HG03354 (cell line): ENCODE measurements around the gene BRCC3.

ENCODE experiments used
- ATAC-seq: cut with Tn5 transposase; IDR thresholded peaks from one replicate; pipeline ENCODE4 v1.9.1; 2021; ENCODE audit warnings: mild to moderate bottlenecking; ENCODE audit not compliant: unreplicated experiment, poor library complexity, severe bottlenecking

BRCC3 gene

GRCh38 chrX:155070975-155071693, at the start of gene BRCC3, which contains the start of the genes CMC4 and MTCP1:
Gene BRCC3 (plus strand): TSS chrX:155071508. CDS start chrX:155071528, 20 bp downstream.
Gene CMC4 (minus strand): TSS chrX:155071136. CDS start chrX:155064023, 7,113 bp downstream.
Gene MTCP1 (minus strand): TSS chrX:155071136. CDS start chrX:155066010, 5,126 bp downstream.
- peak; percentile 84 for ATAC-seq

GRCh38 chrX:155022585-155022984, 48.7 kb upstream of the BRCC3 start, which contains the start of gene F8:
Gene F8 (minus strand): TSS chrX:155022723. CDS start chrX:155022552, 171 bp downstream.
- ATAC-seq, result no peak

DNA sequence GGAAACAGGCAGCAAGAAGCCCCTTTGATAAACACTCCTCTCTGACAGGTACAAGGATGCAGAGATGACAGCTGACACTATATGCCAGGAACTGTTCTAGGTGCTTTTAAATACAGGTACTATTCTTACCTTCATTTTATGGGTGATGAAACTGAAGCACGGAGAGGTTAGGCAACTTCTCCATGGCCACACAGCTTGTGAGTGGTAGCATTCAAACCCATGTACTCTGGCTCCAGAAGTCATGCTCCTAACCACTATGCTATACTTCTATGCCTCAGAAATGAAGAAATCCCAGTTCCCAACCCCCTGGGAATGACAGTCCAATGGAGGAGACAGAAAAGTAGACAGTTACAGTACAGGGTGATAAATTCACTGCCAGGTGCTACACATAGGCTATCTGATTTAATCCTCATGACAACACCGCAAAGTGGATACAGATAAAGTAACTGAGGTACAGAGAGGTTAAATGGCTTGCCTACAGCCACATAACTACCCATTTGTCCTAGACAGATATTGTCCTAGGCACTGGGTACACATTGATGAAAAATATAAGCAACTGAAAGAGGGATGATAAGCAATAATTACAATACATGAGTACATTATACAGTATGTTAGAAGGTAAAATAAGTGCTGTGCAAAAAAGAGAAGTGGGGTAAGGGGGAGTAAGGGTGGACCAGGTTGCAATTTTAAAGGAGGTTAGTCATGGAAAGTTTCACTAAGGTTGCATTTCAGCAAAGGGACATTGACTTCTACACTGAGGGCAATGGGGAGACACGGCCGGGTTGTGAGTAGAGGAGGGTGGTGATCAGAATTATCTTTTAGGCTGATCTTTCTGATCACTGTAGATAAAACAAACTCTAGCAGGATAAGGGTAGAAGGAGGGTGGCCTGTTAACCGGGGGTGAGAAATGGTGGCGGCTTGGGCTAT, 47.1 kb upstream of the BRCC3 start:
- no peak for ATAC-seq

DNA sequence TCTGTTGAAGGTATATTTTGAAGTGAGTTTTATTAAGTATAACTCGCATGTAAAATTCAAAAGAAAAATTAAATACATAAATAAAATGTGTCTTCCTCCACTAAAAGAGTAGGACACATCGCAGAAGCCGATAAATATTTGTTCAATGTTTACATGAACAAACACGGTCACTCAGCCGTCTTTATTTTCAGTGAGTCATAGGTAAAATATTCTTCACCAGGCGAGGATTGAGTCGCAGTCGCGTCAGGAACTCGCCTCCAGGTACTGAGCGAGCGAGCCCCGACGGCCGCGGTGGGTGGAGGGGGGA, 44.9 kb upstream of the BRCC3 start:
- no peak for ATAC-seq

- ATAC-seq, result peak; percentile 92
Measured at GRCh38 chrX:155026727-155027508, 44.4 kb upstream of the BRCC3 start, which contains the start of gene FUNDC2. Gene FUNDC2 (plus strand): TSS chrX:155026844. CDS start chrX:155026939, 95 bp downstream.

- no peak for ATAC-seq
Measured at GRCh38 chrX:155027509-155028066, 43.7 kb upstream of the BRCC3 start.

- ATAC-seq, result no peak
Measured at GRCh38 chrX:155028129-155028528, 43.2 kb upstream of the BRCC3 start.

DNA sequence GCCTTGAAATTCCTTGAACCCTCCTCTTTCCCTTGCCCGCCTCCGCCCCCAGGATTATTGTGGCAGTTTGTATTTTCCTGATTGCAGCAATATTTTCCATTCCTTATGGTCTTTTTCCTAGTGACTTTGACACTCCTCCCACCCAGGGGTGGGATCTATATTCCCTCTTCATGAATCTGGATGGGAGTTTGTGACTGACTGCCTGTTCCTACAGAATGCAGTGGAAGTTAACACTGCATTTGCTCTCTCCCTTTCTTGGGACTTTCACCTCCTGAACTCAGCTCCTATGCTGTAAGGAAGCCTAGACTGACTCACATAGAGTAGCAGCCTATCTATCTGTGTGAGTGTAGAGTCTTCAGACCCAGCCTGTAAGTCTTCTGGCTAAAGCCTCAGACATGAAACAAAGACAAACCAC, 42.4 kb upstream of the BRCC3 start:
- ATAC-seq, result no peak

GRCh38 chrX:155031657-155032056, 39.7 kb upstream of the BRCC3 start:
- no peak for ATAC-seq

DNA sequence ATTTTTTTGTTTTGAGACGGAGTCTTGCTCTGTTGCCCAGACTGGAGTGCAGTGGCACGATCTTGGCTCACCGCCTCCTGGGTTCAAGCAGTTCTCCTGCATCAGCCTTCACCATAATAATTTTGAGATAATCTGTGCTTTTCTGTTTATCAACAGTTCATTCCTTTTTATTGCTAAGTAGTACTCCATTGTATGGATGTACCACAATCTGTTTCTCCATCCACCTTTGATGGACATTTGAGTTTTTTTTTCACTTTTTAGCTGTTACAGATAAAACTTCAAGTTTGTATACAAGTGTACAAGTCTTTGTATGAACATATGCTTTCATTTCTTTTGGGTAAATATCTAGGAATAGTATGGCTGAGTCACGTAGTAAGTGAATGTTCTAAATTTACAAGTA, 35.6 kb upstream of the BRCC3 start:
- no peak for ATAC-seq

- no peak for ATAC-seq
Measured at GRCh38 chrX:155046129-155046810, 25.0 kb upstream of the BRCC3 start.

- no peak for ATAC-seq
Measured at GRCh38 chrX:155046811-155047528, 24.3 kb upstream of the BRCC3 start.

- no peak for ATAC-seq
Measured at GRCh38 chrX:155048977-155049619, 22.2 kb upstream of the BRCC3 start.

DNA sequence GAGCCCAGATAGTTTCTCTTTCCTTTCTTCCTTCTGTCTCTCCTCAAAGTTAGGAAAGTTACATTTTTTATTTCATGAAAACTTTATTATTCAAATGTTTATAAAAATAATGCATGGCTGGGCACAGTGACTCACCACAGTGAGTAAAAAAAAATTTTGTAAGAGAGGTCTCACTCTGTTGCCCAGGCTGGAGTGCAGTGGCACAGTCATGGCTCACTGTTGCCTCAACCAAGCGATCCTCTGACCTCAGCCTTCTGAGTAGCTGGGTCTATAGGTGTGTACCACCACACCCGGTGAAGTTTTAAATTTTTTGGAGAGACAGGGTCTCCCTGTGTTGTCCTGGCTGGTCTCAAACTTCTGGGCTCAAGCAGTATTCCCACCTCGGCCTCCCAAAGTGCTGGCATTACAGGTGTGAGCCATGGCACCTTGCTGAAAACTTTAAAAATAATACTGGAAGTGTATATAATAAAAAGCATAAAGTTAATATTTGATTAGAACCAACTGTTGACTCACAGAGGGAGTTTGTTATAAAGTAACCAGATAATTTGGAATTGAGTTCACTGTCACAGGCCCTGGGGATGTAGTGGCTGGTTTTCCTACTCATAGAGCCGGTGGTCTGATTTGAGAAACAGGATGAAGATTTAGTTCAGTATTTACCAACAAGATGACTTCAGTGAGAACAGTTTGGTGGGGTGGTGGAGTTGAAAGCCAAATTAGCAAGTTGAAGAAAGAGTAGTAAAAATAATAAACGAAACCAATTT, 18.4 kb upstream of the BRCC3 start:
- ATAC-seq, result no peak

DNA sequence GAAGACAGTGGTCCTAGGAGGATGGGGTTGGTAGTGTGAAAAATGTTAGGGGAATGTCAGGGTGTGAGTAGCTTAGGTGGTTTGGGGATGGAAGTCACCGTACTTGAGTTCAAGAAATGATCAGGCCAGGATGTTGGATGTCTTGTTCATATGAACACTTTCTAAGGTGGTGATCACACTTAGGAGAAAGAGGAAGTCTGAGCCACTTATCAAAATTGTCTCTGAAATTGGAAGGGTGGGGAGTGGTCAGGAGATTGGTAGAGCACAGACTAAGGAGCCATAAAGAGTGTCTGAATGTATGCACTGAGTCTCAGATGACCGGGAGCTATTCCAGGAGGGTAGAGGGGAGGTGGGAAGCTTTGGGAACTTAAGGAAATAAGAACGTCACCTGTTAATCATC, 17.7 kb upstream of the BRCC3 start:
- no peak for ATAC-seq

GRCh38 chrX:155054255-155054654, 17.1 kb upstream of the BRCC3 start:
- ATAC-seq, result no peak

DNA sequence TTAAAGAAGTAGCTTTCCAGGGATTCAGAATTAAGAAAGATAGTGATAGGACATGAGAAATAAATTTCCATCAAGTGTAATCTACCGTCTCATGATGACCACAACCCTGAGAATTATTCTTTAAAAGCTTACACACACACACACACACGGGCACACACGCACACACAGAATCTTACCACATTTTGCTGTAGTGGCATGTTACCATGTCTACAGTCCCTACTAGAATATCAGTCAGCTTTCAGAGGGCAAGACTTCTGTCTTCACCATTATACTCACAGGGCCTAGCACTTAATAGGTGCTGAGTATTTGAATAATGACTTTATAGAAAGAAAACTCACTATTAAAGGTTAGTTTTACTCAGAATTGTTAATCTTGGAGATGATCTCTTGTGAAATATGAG, 15.8 kb upstream of the BRCC3 start:
- ATAC-seq, result no peak
